GM10266 (cell line): ENCODE measurements around the gene IKZF5.

Source experiments
- DNase-seq: peaks from one replicate; pipeline ENCODE4 v3.0.0; 2012; ENCODE audit errors: extremely low spot score
- CTCF ChIP-seq: IDR thresholded peaks from 2 replicates; pipeline ENCODE4 v1.5.1; 2012; ENCODE audit warnings: mild to moderate bottlenecking, low read depth; ENCODE audit not compliant: control insufficient read depth, insufficient read depth; ENCODE audit errors: missing control alignments

Gene IKZF5

GRCh38 chr10:123024540-123024939 is 15.9 kb upstream of the IKZF5 start:
- DNase-seq = no peak
- TF ChIP-seq CTCF = no peak

GRCh38 chr10:123021517-123021916 is 12.9 kb upstream of the IKZF5 start:
- no peak for DNase-seq
- peak; percentile 35 for TF ChIP-seq CTCF

- TF ChIP-seq CTCF = no peak
- DNase-seq = no peak
Observed at GRCh38 chr10:123019941-123020703, 11.5 kb upstream of the IKZF5 start.

- no peak for TF ChIP-seq CTCF
- no peak for DNase-seq
Observed at GRCh38 chr10:123019264-123019663, 10.7 kb upstream of the IKZF5 start.

GRCh38 chr10:123018531-123018930 is 9.9 kb upstream of the IKZF5 start:
- DNase-seq = no peak
- no peak for TF ChIP-seq CTCF

GRCh38 chr10:123017421-123018165 is 9.0 kb upstream of the IKZF5 start:
- DNase-seq = no peak
- TF ChIP-seq CTCF = no peak

- no peak for TF ChIP-seq CTCF
- no peak for DNase-seq
Observed at GRCh38 chr10:123016228-123016627, 7.6 kb upstream of the IKZF5 start.
